DND-41 (cell line): ENCODE data around the gene TOMT.

ENCODE experiments used
- ATAC-seq: fragments of 200-7000 bp; cut with Tn5 transposase; 3 replicates; pipeline ENCODE4 v1.9.1; 2021; ENCODE audit warnings: low read depth; ENCODE audit not compliant: insufficient read depth
- DNase-seq: peaks from one replicate; pipeline ENCODE4 v3.0.0-alpha.2; 2020
- H2AFZ ChIP-seq: 2 replicates; pipeline ENCODE4 v1.6.0; 2012; ENCODE audit warnings: low read depth, low read length
- H3K27ac ChIP-seq: 2 replicates; pipeline ENCODE4 v1.5.1; 2012; ENCODE audit warnings: low read length, inconsistent platforms
- H3K27me3 ChIP-seq: fragments of 200-600 bp; sonication (generic); 2 replicates; pipeline ENCODE4 v1.6.0; 2012; ENCODE audit warnings: low read length, mild to moderate bottlenecking, inconsistent platforms; ENCODE audit not compliant: insufficient read depth, poor library complexity
- H3K36me3 ChIP-seq: 2 replicates; pipeline ENCODE4 v1.5.1; 2012; ENCODE audit warnings: low read length, inconsistent platforms; ENCODE audit not compliant: insufficient read depth
- H3K4me1 ChIP-seq: 2 replicates; pipeline ENCODE4 v1.5.1; 2012; ENCODE audit warnings: mild to moderate bottlenecking, low read length; ENCODE audit not compliant: insufficient read depth
- H3K4me2 ChIP-seq: 2 replicates; pipeline ENCODE4 v1.6.0; 2012; ENCODE audit warnings: mild to moderate bottlenecking, moderate library complexity, low read length, inconsistent platforms; ENCODE audit not compliant: insufficient read depth
- H3K4me3 ChIP-seq, 2 experiments: fragments of 200-600 bp in 1 of 2; shearing (Covaris generic) in 1 of 2; 2 replicates each; pipeline ENCODE4 v1.5.1; 2012 to 2016; ENCODE audit warnings: inconsistent platforms in 2 of 2, low read length in 2 of 2, mild to moderate bottlenecking in 2 of 2, low read depth in 1 of 2, moderate library complexity in 1 of 2
- H3K79me2 ChIP-seq: 2 replicates; pipeline ENCODE4 v1.6.0; 2012; ENCODE audit warnings: low read length, inconsistent platforms; ENCODE audit not compliant: insufficient read depth
- H3K9ac ChIP-seq: 2 replicates; pipeline ENCODE4 v1.6.0; 2012; ENCODE audit warnings: low read depth, mild to moderate bottlenecking, inconsistent platforms, low read length, moderate library complexity
- H3K9me3 ChIP-seq: 2 replicates; pipeline ENCODE4 v1.5.1; 2012; ENCODE audit warnings: low read length, moderate library complexity, mild to moderate bottlenecking, inconsistent platforms; ENCODE audit not compliant: insufficient read depth, severe bottlenecking
- H4K20me1 ChIP-seq: 2 replicates; pipeline ENCODE4 v1.6.0; 2012; ENCODE audit warnings: low read length; ENCODE audit not compliant: insufficient read depth
- CTCF ChIP-seq: IDR thresholded peaks from 2 replicates; pipeline ENCODE4 v1.5.1; 2012; ENCODE audit warnings: borderline replicate concordance, low read length, moderate library complexity, mild to moderate bottlenecking; ENCODE audit not compliant: poor library complexity, severe bottlenecking; ENCODE audit errors: extremely low read depth
- EZH2 ChIP-seq: IDR thresholded peaks from 3 replicates; pipeline ENCODE4 v1.6.1; 2012; ENCODE audit warnings: borderline replicate concordance, low read depth, mild to moderate bottlenecking, moderate library complexity, low read length, inconsistent platforms; ENCODE audit not compliant: severe bottlenecking

TOMT gene

GRCh38 chr11:72154816-72155215, 49.1 kb downstream of the TOMT start:
- no peak for ATAC-seq
- Histone ChIP-seq H3K36me3 (no peaks in the 10 kb centered on the region), H3K4me2 (no peak overlapping the region), H3K27me3 (peaks cover 5% of the 10 kb centered on the region), H3K4me3 (no peak overlapping the region), H4K20me1 (no peaks in the 10 kb centered on the region), H3K4me1 (no peaks in the 10 kb centered on the region), H3K9me3 (no peaks in the 10 kb centered on the region), H3K9ac (no peak overlapping the region), H3K79me2 (no peaks in the 10 kb centered on the region), H3K27ac (no peak overlapping the region), H2AFZ (no peak overlapping the region)
- TF ChIP-seq EZH2 (no peak), CTCF (no peak)
- DNase-seq, result no peak

GRCh38 chr11:72155751-72156150, 50.0 kb downstream of the TOMT start:
- DNase-seq, result no peak
- TF ChIP-seq CTCF (no peak), EZH2 (no peak)
- no peaks in the 10 kb centered on the region for H3K79me2 ChIP-seq
- peaks cover 9% of the 10 kb centered on the region for H3K27me3 ChIP-seq
- no peak overlapping the region for H3K9ac ChIP-seq
- no peak for ATAC-seq
- H3K4me3 ChIP-seq, result no peak overlapping the region
- no peak overlapping the region for H3K27ac ChIP-seq
- no peaks in the 10 kb centered on the region for H3K9me3 ChIP-seq
- no peaks in the 10 kb centered on the region for H3K4me1 ChIP-seq
- H2AFZ ChIP-seq, result no peak overlapping the region
- no peaks in the 10 kb centered on the region for H4K20me1 ChIP-seq
- no peaks in the 10 kb centered on the region for H3K36me3 ChIP-seq
- H3K4me2 ChIP-seq, result no peak overlapping the region

- Histone ChIP-seq H3K27me3 (peaks cover 9% of the 10 kb centered on the region), H3K79me2 (no peaks in the 10 kb centered on the region), H3K27ac (no peak overlapping the region), H4K20me1 (no peaks in the 10 kb centered on the region), H3K4me3 (no peak overlapping the region), H2AFZ (no peak overlapping the region), H3K9me3 (no peaks in the 10 kb centered on the region), H3K9ac (no peak overlapping the region), H3K36me3 (no peaks in the 10 kb centered on the region), H3K4me1 (no peaks in the 10 kb centered on the region), H3K4me2 (no peak overlapping the region)
- no peak for TF ChIP-seq CTCF
- TF ChIP-seq EZH2, result no peak
- DNase-seq, result no peak
- no peak for ATAC-seq
These were observed 51.4 kb downstream of the TOMT start for GRCh38 chr11:72157131-72157530.
